GM12875 (cell line): ENCODE measurements around the gene OSTF1.

Source experiments
- H3K4me3 ChIP-seq: one replicate; pipeline ENCODE4 v1.5.1; 2011; ENCODE audit warnings: low read depth, low read length, control low read depth
- CTCF ChIP-seq: IDR thresholded peaks from 2 replicates; pipeline ENCODE4 v1.5.1; 2011; ENCODE audit warnings: low read depth, mild to moderate bottlenecking, control low read depth, inconsistent platforms, low read length, moderate library complexity, borderline replicate concordance; ENCODE audit not compliant: insufficient read depth

The OSTF1 gene

GRCh38 chr9:75087824-75088645 lies at the start of gene OSTF1, which contains the start of gene NMRK1:
Gene OSTF1 (plus strand): TSS chr9:75088514. CDS start chr9:75088693, 179 bp downstream.
Gene NMRK1 (minus strand): TSS chr9:75088155. CDS start chr9:75083115, 5,040 bp downstream.
- TF ChIP-seq CTCF, result no peak
- H3K4me3 ChIP-seq, result peak within 1 kb of the TSS; percentile 96

- no peak for TF ChIP-seq CTCF
- H3K4me3 ChIP-seq, result no peak overlapping the region
Observed at GRCh38 chr9:75039009-75039408, 49.3 kb upstream of the OSTF1 start.

- TF ChIP-seq CTCF, result no peak
- H3K4me3 ChIP-seq, result no peak overlapping the region
Observed at GRCh38 chr9:75039801-75040200, 48.5 kb upstream of the OSTF1 start.

GRCh38 chr9:75041041-75041440 lies 47.3 kb upstream of the OSTF1 start:
- TF ChIP-seq CTCF, result no peak
- no peak overlapping the region for H3K4me3 ChIP-seq

GRCh38 chr9:75046725-75047345 lies 41.5 kb upstream of the OSTF1 start:
- TF ChIP-seq CTCF, result no peak

GRCh38 chr9:75047506-75047905 lies 40.8 kb upstream of the OSTF1 start:
- TF ChIP-seq CTCF, result no peak
- no peak overlapping the region for H3K4me3 ChIP-seq

More at GRCh38 chr9:75046725-75047345, 41.5 kb upstream of the OSTF1 start:
- no peak overlapping the region for H3K4me3 ChIP-seq

- TF ChIP-seq CTCF, result no peak
- H3K4me3 ChIP-seq, result no peak overlapping the region
Observed at GRCh38 chr9:75051285-75051684, 37.0 kb upstream of the OSTF1 start.
